Mucosa of descending colon (tissue), 3 donors: ENCODE results near the gene C1orf74. TPM values are rescaled to one million over a fixed set of nuclear protein-coding genes. Genes with fewer than 3 reads are reported as not detected.

Experiments
- ATAC-seq: fragments of 200-7000 bp; cut with Tn5 transposase; one replicate; pipeline ENCODE4 v1.9.1; 2020; ENCODE audit warnings: mild to moderate bottlenecking, moderate library complexity
- DNase-seq, 3 donors: peaks; one replicate each; pipeline ENCODE4 v3.0.0-alpha.2; 2020
- H3K36me3 ChIP-seq: fragments of 200-600 bp; one replicate; pipeline ENCODE4 v1.8.0; 2021; ENCODE audit warnings: low read depth, mild to moderate bottlenecking
- H3K4me1 ChIP-seq: fragments of 200-600 bp; one replicate; pipeline ENCODE4 v1.8.0; 2021; ENCODE audit warnings: low read depth, mild to moderate bottlenecking
- H3K4me3 ChIP-seq: fragments of 200-600 bp; one replicate; pipeline ENCODE4 v1.8.0; 2021; ENCODE audit warnings: mild to moderate bottlenecking
- H3K9me3 ChIP-seq: fragments of 200-600 bp; one replicate; pipeline ENCODE4 v1.8.0; 2021; ENCODE audit warnings: mild to moderate bottlenecking
- CTCF ChIP-seq: fragments of 200-600 bp; IDR thresholded peaks from one replicate; pipeline ENCODE4 v1.8.0; 2022; ENCODE audit warnings: antibody characterized with exemption, mild to moderate bottlenecking
- intact Hi-C, 2 donors: fragments of 100-400 bp; cut with DNase I in 1 of 2; cut with micrococcal nuclease in 1 of 2; formaldehyde crosslinking; loops; one replicate each; pipeline versions ENCODE4 v1.11.0 to v1.11.1; 2022; cut with DNase I, micrococcal nuclease
- total RNA-seq, 3 donors: library from RNA; stranded (reverse); fragmentation: NEBNext Ultra II Directional in 2 of 3; extraction: Animal tissue kit (Norgen Biotek cat#: 25700) in 2 of 3; gene quantifications; one replicate each; pipeline versions ENCODE4 v1.2.1 to v1.2.4, GENCODE V29; 2021 to 2023
- donor health status: DM: no; HTN: no; CAD: no; lungs with moderate emphysema.
- donor health status: DM: no; HTN: no; CAD: no.
- donor health status: DM: no; HTN: yes; CAD: no.

C1orf74 gene
- total RNA-seq, 3 donors from 2014 or later = 1.9 to 3.4 (median 2.7) TPM

DNA sequence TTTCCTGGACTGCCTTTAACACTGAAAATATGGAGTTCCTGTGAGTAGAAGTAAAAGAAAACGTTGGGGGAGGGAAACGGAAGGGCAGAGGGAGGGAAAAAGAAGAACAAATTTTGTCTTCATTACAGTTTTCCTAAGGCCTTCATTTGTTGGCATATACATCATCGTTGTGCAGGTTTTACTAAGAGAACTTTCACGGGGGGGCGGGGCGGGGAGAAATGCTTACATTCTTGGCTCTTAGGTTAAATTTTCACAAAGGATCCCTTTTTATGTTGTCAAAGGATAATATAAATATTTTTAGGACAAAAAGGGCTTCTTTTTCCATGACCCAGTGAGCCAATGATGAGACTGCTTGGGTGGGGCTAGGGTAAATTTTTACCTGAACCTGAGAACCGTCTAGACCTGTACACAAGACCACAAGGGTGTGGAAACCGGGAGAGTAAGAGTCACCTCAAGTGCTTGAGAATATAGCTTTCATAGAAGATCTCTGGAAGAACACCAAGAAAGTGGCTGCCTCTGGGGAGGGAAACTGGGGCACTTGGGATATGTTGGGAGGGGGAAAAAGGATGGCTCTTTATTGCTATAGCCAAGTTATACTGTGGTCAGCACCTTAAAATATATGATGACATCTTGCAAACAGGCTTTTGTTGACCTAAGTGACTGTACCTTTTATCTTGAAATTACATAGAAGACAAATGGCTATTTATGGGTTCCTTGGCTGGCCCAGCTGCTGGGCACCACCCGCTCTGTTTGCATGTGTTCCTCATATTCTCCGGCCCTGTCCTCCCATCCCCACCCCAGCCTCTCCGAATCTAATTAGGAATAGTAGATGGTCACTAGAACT, 41.5 kb upstream of the C1orf74 start:
- intact Hi-C loops = no loop called here
- Histone ChIP-seq H3K4me3 (no peak overlapping the region), H3K36me3 (no peaks in the 10 kb centered on the region), H3K9me3 (no peaks in the 10 kb centered on the region), H3K4me1 (peaks cover 25% of the 10 kb centered on the region)
- DNase-seq (peak in 2 of 3 donors; percentile 34 to 47), ATAC-seq (peak; percentile 54)
- TF ChIP-seq CTCF = no peak

- intact Hi-C loops = no loop called here
- DNase-seq (peak in 1 of 3 donors; percentile 24), ATAC-seq (peak; percentile 64)
- peak; percentile 47 for TF ChIP-seq CTCF
- Histone ChIP-seq H3K4me1 (peaks cover 16% of the 10 kb centered on the region), H3K9me3 (no peaks in the 10 kb centered on the region), H3K4me3 (no peak overlapping the region), H3K36me3 (no peaks in the 10 kb centered on the region)
Measured at GRCh38 chr1:209823143-209824041, 39.0 kb upstream of the C1orf74 start.

DNA sequence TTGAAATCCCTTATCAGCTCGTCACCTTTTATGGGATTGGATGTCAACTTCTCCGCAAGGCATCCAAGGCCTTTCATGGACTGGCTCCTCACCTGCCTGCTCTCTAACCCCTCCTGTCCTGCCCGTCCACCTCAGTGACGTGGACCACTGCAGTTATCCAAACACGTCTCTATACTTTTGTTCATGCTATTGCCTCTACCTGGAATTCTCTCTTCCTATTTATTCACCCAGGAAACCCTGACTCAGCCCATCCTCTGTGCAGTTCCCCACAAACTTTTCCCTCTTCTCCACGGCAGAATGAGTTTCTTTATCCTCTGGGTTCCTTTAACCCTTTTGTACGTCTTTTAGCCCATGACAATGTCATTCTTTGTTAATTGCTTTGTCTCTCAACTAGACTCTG, 38.3 kb upstream of the C1orf74 start:
- ATAC-seq (no peak), DNase-seq (no peak)
- Histone ChIP-seq H3K9me3 (no peaks in the 10 kb centered on the region), H3K4me1 (peaks cover 16% of the 10 kb centered on the region), H3K36me3 (no peaks in the 10 kb centered on the region), H3K4me3 (no peak overlapping the region)
- intact Hi-C loops = no loop called here
- no peak for TF ChIP-seq CTCF

DNA sequence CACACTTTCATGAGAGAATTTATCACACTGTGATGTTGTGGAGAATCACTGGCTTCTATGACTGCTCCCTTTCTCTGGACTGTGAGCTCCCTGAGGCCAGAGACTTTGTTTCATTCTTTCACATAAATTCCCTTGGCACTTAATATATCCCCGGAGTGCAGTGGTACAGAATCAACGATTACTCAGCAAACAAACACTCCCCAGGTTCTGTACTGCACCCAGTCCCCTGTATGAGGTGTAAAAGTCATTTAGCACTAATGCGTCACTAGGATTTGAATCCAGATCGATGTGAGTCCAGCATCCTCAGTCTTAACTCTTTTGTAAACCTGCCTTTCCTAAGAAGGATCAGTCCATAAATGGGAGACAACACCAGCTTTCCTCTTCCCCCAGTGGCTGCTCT, 36.6 kb upstream of the C1orf74 start:
- Histone ChIP-seq H3K9me3 (no peaks in the 10 kb centered on the region), H3K36me3 (no peaks in the 10 kb centered on the region), H3K4me3 (no peak overlapping the region), H3K4me1 (peaks cover 9% of the 10 kb centered on the region)
- ATAC-seq (no peak), DNase-seq (no peak)
- TF ChIP-seq CTCF = no peak
- intact Hi-C loops = no loop called here

DNA sequence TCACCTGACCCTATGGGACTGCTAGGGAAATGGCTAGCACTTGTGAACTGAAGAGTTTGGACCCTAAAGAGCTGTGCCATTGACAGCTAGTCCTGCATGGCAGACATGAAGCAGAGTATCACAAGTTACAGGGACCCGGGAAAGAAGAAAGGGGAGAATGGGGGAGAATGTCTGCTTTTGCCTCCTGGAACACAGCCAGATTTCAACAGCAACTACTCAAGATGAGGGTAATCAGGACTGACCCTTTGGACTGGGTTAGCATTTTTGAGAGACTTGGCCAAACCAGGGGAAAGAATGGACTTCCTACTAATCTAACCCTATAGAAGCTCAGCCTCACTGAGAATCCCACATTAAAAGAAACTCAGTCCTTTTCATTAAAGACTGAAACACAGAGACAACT, 34.7 kb upstream of the C1orf74 start:
- DNase-seq = no peak
- intact Hi-C loops = no loop called here
- Histone ChIP-seq H3K36me3 (no peaks in the 10 kb centered on the region), H3K4me1 (peaks cover 9% of the 10 kb centered on the region), H3K4me3 (no peak overlapping the region), H3K9me3 (no peaks in the 10 kb centered on the region)
- TF ChIP-seq CTCF = no peak
- ATAC-seq = no peak
